Sigmoid colon (tissue), 4 donors: ENCODE results near the gene ZBTB47.

ENCODE experiments used
- POLR2A ChIP-seq, 2 donors: fragments of 450-650 bp; IDR thresholded peaks; one replicate each; pipeline ENCODE4 v1.6.1; 2016; ENCODE audit warnings: antibody characterized with exemption in 2 of 2, mild to moderate bottlenecking in 2 of 2, moderate library complexity in 2 of 2
- POLR2AphosphoS5 ChIP-seq, 4 donors: sonication (generic); formaldehyde crosslinking; IDR thresholded peaks; one replicate each; pipeline ENCODE4 v1.6.1; 2017; ENCODE audit warnings: antibody characterized with exemption in 4 of 4

DNA sequence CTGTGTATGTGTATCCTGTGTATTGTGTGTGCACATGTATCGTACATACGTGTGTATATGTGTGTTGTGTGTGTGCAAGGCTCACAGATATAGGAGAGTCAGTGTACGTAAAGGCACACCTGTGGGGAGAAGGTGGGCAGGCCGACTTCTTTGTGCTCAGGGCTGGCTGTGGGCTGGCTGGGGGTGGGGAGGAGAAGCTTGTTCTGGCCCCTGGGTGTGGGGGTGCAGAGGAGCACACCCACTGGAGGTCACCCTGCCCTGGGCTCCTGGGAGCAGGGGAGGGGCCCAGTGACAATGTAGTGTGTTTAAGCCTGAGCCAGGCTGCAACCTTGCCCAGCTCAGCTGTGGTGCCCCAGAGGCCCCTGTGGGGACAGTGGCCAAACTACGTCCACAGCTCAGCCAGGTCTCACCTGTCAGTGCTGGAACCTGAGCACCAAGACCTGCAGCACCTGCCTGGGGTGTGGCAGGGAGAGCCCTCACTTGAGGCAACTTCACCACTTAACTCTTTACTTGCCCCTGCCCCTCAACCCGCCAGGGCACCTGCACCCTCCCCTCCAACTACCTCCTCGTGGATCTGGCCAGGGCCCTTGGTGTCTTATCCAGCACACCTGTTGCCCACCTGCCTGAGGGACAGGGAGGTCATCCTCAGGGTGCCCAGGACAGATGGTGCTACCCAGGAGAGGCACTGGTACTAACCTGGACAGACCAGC lies 51.7 kb downstream of the ZBTB47 start:
- TF ChIP-seq POLR2A (IDR thresholded peaks at IDR 0.05) = no peak
- no peak for TF ChIP-seq POLR2AphosphoS5 (IDR thresholded peaks at IDR 0.05)
